Measurements from ENCODE around the gene NFAM1. TPM values are rescaled to one million over a fixed set of nuclear protein-coding genes. Genes with fewer than 3 reads are reported as not detected.
A peak's percentile ranks its signal among the peaks of the same experiment; 100 is the strongest.

The NFAM1 gene
- total RNA-seq (2014; rRNA removed) = not detected in 2 replicates
- not detected for polyA plus RNA-seq (2012)

- no peak for DNase-seq (ENCODE audit: low read depth)
Measured at GRCh38 chr22:42432020-42432596, at the start of gene NFAM1. NFAM1 (minus strand) TSS chr22:42432403; CDS start chr22:42432357, 46 bp downstream.

- no peak for DNase-seq (ENCODE audit: low read depth)
Measured at GRCh38 chr22:42475122-42475521, 42.9 kb upstream of the NFAM1 start.

- DNase-seq (ENCODE audit: low read depth) = peak; percentile 57
Measured at GRCh38 chr22:42473484-42474193, 41.4 kb upstream of the NFAM1 start.

- no peak for DNase-seq (ENCODE audit: low read depth)
Measured at GRCh38 chr22:42472671-42473070, 40.5 kb upstream of the NFAM1 start.

GRCh38 chr22:42471441-42471840 lies 39.2 kb upstream of the NFAM1 start:
- DNase-seq (ENCODE audit: low read depth) = no peak

- no peak for DNase-seq (ENCODE audit: low read depth)
Measured at GRCh38 chr22:42470366-42471082, 38.3 kb upstream of the NFAM1 start.

GRCh38 chr22:42468841-42469240 lies 36.6 kb upstream of the NFAM1 start:
- DNase-seq (ENCODE audit: low read depth) = peak; percentile 11

- no peak for DNase-seq (ENCODE audit: low read depth)
Measured at GRCh38 chr22:42462016-42462415, 29.8 kb upstream of the NFAM1 start.

- DNase-seq (ENCODE audit: low read depth) = no peak
Measured at GRCh38 chr22:42461511-42461910, 29.3 kb upstream of the NFAM1 start.

- no peak for DNase-seq (ENCODE audit: low read depth)
Measured at GRCh38 chr22:42459287-42460063, 27.3 kb upstream of the NFAM1 start.

- DNase-seq (ENCODE audit: low read depth) = no peak
Measured at GRCh38 chr22:42452916-42453315, 20.7 kb upstream of the NFAM1 start.

- DNase-seq (ENCODE audit: low read depth) = no peak
Measured at GRCh38 chr22:42452456-42452855, 20.3 kb upstream of the NFAM1 start.

- no peak for DNase-seq (ENCODE audit: low read depth)
Measured at GRCh38 chr22:42451499-42452145, 19.4 kb upstream of the NFAM1 start.

- DNase-seq (ENCODE audit: low read depth) = no peak
Measured at GRCh38 chr22:42450862-42451261, 18.7 kb upstream of the NFAM1 start.

- no peak for DNase-seq (ENCODE audit: low read depth)
Measured at GRCh38 chr22:42446151-42446550, 13.9 kb upstream of the NFAM1 start.

GRCh38 chr22:42444077-42444904 lies 12.1 kb upstream of the NFAM1 start:
- DNase-seq (ENCODE audit: low read depth) = peak; percentile 81

GRCh38 chr22:42443240-42444076 lies 11.3 kb upstream of the NFAM1 start:
- no peak for DNase-seq (ENCODE audit: low read depth)

- no peak for DNase-seq (ENCODE audit: low read depth)
Measured at GRCh38 chr22:42442748-42443147, 10.5 kb upstream of the NFAM1 start.

- no peak for DNase-seq (ENCODE audit: low read depth)
Measured at GRCh38 chr22:42440728-42441127, 8.5 kb upstream of the NFAM1 start.

Data from LHCN-M2 (cell line).